OCI-LY7 (cell line): ENCODE results near the gene DTNB.

Source experiments
- EZH2phosphoT487 ChIP-seq: fragments of 200-600 bp; sonication (generic); IDR thresholded peaks from 2 replicates; pipeline ENCODE4 v1.6.1; 2018; ENCODE audit warnings: low read depth, borderline replicate concordance, mild to moderate bottlenecking, mixed run types, antibody characterized with exemption, low read length, moderate library complexity, mixed read lengths
- TF ChIP-seq, protein P1 (sequence below): fragments of 200-600 bp; sonication (generic); conservative IDR thresholded peaks from 2 replicates; pipeline ENCODE4 v1.5.1; 2014; ENCODE audit warnings: mild to moderate bottlenecking, antibody characterized with exemption, low read length, moderate library complexity, mixed read lengths

DNA sequence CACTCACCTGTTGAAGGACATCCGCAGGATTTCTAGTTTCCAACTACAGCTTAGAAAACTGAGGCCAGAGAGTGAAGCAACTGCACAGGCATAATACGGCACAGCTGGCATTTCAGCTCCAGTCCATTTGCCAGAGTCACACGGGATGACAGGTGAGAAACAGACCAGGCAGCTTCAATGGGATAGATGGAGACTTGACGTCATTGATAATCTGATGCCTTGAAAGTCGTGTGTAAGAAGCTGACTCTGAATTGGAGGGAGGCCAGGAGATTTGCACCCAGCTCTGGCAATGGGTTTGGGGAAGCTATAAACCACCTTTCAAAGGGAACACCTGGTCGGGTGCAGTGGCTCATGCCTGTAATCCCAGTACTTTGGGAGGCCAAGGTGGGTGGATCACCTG is 319.3 kb downstream of the DTNB start:
- TF ChIP-seq, protein P1, sequence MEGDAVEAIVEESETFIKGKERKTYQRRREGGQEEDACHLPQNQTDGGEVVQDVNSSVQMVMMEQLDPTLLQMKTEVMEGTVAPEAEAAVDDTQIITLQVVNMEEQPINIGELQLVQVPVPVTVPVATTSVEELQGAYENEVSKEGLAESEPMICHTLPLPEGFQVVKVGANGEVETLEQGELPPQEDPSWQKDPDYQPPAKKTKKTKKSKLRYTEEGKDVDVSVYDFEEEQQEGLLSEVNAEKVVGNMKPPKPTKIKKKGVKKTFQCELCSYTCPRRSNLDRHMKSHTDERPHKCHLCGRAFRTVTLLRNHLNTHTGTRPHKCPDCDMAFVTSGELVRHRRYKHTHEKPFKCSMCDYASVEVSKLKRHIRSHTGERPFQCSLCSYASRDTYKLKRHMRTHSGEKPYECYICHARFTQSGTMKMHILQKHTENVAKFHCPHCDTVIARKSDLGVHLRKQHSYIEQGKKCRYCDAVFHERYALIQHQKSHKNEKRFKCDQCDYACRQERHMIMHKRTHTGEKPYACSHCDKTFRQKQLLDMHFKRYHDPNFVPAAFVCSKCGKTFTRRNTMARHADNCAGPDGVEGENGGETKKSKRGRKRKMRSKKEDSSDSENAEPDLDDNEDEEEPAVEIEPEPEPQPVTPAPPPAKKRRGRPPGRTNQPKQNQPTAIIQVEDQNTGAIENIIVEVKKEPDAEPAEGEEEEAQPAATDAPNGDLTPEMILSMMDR: no peak
- no peak for TF ChIP-seq EZH2phosphoT487
